Calu3 (cell line): ENCODE measurements around the gene MDM4. TPM values are rescaled to one million over a fixed set of nuclear protein-coding genes. Genes with fewer than 3 reads are reported as not detected.
"Not testable (repeated sequence)": the region's sequence is repeated elsewhere in the genome, so short reads cannot be mapped to it uniquely, and the experiment has no call there.

Experiments
- BruUV-seq: library from RNA; stranded (reverse); fragments of 400-500 nt; replicated peaks from 2 replicates; lab custom pipeline; 2021; lab: Mats Ljungman, UMichigan
- CTCF ChIA-PET: fragments of 300-600 bp; sonication (Branson Sonifier 250); formaldehyde crosslinking; loops from one replicate; lab custom pipeline; 2022; ENCODE audit warnings: antibody characterized with exemption; lab: Charles Lee
- DNase-seq: peaks from one replicate; pipeline ENCODE4 v3.0.0; 2022
- H3K27ac Mint-ChIP-seq: one replicate; pipeline ENCODE4 v1.8.0; 2022; ENCODE audit warnings: mixed read lengths; ENCODE audit not compliant: unreplicated experiment
- H3K27me3 Mint-ChIP-seq: one replicate; pipeline ENCODE4 v1.8.0; 2022; ENCODE audit warnings: mixed read lengths; ENCODE audit not compliant: unreplicated experiment
- H3K36me3 Mint-ChIP-seq: one replicate; pipeline ENCODE4 v1.8.0; 2022; ENCODE audit warnings: mild to moderate bottlenecking, moderate library complexity, mixed read lengths; ENCODE audit not compliant: insufficient read depth, unreplicated experiment
- H3K4me1 Mint-ChIP-seq: one replicate; pipeline ENCODE4 v1.8.0; 2022; ENCODE audit warnings: mild to moderate bottlenecking, low read depth, mixed read lengths; ENCODE audit not compliant: unreplicated experiment
- H3K4me3 Mint-ChIP-seq: one replicate; pipeline ENCODE4 v1.8.0; 2022; ENCODE audit warnings: mild to moderate bottlenecking, low read depth, moderate library complexity, mixed read lengths; ENCODE audit not compliant: unreplicated experiment
- H3K9me3 Mint-ChIP-seq: one replicate; pipeline ENCODE4 v1.8.0; 2022; ENCODE audit warnings: low read depth, mixed read lengths; ENCODE audit not compliant: unreplicated experiment
- CTCF ChIP-seq: fragments of 200-600 bp; IDR thresholded peaks from one replicate; pipeline ENCODE4 v1.8.0; 2022; ENCODE audit warnings: antibody characterized with exemption; ENCODE audit not compliant: unreplicated experiment
- intact Hi-C: fragments of 100-400 bp; cut with micrococcal nuclease; formaldehyde crosslinking; loops from one replicate; pipeline ENCODE4 v1.10.0; 2022; ENCODE audit not compliant: unreplicated experiment
- total RNA-seq: library from RNA; stranded (reverse); gene quantifications from 2 replicates; pipeline ENCODE4 v1.2.3, GENCODE V29; 2022

Gene MDM4
- total RNA-seq, 1 experiment from 2014 or later: 106 TPM

- Mint-ChIP-seq H3K9me3 (no peaks in the 10 kb centered on the region), H3K4me1 (peaks cover 19% of the 10 kb centered on the region), H3K27me3 (peaks cover 6% of the 10 kb centered on the region), H3K36me3 (peaks cover 33% of the 10 kb centered on the region), H3K27ac (no peak overlapping the region), H3K4me3 (no peak overlapping the region)
- BruUV-seq: no TSS peak
- intact Hi-C loops: no loop called here
- TF ChIP-seq CTCF: no peak
- CTCF ChIA-PET: no interaction called here
- no peak for DNase-seq
These were observed 4.8 kb upstream of the MDM4 start for GRCh38 chr1:204511366-204511765.

GRCh38 chr1:204513117-204513716 is 3.0 kb upstream of the MDM4 start:
- no peak overlapping the region for H3K27ac Mint-ChIP-seq
- H3K27me3 Mint-ChIP-seq: no peaks in the 10 kb centered on the region
- peaks cover 22% of the 10 kb centered on the region for H3K36me3 Mint-ChIP-seq
- intact Hi-C loops: no loop called here
- no peak overlapping the region for H3K4me3 Mint-ChIP-seq
- no peak for TF ChIP-seq CTCF
- DNase-seq: no peak
- CTCF ChIA-PET: no interaction called here
- no peaks in the 10 kb centered on the region for H3K9me3 Mint-ChIP-seq
- peaks cover 5% of the 10 kb centered on the region for H3K4me1 Mint-ChIP-seq
- no TSS peak for BruUV-seq

DNA sequence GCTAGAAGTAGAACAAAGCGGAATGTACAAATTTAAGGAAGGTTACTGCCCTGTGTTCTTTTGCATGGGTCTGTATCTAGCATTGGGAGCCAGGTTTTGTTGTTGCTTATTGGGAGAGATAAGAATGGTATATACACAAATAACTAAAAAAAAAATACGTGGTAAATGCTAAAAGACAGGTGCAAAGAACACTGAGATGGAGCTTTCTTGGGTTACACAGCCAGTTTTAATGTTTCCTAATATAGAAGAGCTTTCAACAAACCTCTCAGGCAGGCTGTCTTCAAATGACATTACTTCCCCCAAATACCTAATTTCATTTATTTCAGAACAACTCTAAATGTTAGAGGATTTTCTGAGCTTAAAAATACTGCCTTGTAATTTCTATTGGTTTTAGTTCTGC is 1.4 kb upstream of the MDM4 start:
- Mint-ChIP-seq H3K4me1 (peaks cover 5% of the 10 kb centered on the region), H3K36me3 (peaks cover 28% of the 10 kb centered on the region), H3K4me3 (no peak overlapping the region), H3K27ac (no peak overlapping the region), H3K27me3 (no peaks in the 10 kb centered on the region), H3K9me3 (no peaks in the 10 kb centered on the region)
- DNase-seq: no peak
- intact Hi-C loops: no loop called here
- no TSS peak for BruUV-seq
- CTCF ChIA-PET: interaction anchor here (0.6 to 2.6 kb wide), 5 partner anchors 9 to 292 kb away, joined by 3 to 18 read pairs (median 4); no protein-coding TSS in a partner anchor
- TF ChIP-seq CTCF: no peak

DNA sequence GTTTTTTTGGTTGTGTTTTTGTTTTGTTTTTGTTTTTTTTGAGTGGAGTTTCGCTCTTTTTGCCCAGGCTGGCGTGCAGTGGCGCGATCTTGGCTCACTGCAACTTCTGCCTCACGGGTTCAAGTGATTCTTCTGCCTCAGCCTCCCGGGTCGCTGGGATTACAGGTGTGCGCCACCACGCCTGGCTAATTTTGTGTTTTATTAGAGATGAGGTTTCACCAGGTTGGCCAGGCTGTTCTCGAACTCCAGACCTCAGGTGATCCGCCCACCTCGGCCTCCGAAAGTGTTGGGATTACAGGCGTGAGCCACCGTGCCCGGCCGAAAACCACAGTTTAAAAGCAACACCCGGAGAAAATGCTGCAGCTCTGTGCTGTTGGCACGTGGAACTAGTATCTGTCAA is 1.2 kb downstream of the MDM4 start:
- H3K4me3 Mint-ChIP-seq, BruUV-seq: not testable (repeated sequence)

More for the DNA sequence above, 1.2 kb downstream of the MDM4 start:
- Mint-ChIP-seq H3K36me3 (peaks cover 45% of the 10 kb centered on the region), H3K4me1 (peaks cover 19% of the 10 kb centered on the region)
- H3K9me3 Mint-ChIP-seq, DNase-seq, H3K27me3 Mint-ChIP-seq, intact Hi-C loops, H3K27ac Mint-ChIP-seq: not testable (repeated sequence)
- CTCF ChIA-PET: interaction anchor here (1.9 to 2.6 kb wide), 2 partner anchors 14 to 290 kb away, joined by 11 to 12 read pairs; no protein-coding TSS in a partner anchor
